H9 (cell line): ENCODE measurements around the gene MDH2. TPM values are rescaled to one million over a fixed set of nuclear protein-coding genes. Genes with fewer than 3 reads are reported as not detected.
A peak's percentile ranks its signal among the peaks of the same experiment; 100 is the strongest.

Experiments
- DNase-seq: peaks from one replicate; pipeline ENCODE4 v3.0.0-alpha.2; 2017
- H2AFZ ChIP-seq: one replicate; pipeline ENCODE4 v1.6.1; 2013; ENCODE audit warnings: mild to moderate bottlenecking, low read length, control low read depth, moderate library complexity
- H2AK5ac ChIP-seq: 2 replicates; pipeline ENCODE4 v1.6.1; 2013; ENCODE audit warnings: low read length, control low read depth, mixed read lengths; ENCODE audit not compliant: insufficient read length
- H2BK120ac ChIP-seq: one replicate; pipeline ENCODE4 v1.6.1; 2013; ENCODE audit warnings: low read depth, mild to moderate bottlenecking, low read length, control low read depth, inconsistent platforms; ENCODE audit not compliant: poor library complexity, severe bottlenecking
- H2BK12ac ChIP-seq: 2 replicates; pipeline ENCODE4 v1.6.1; 2013; ENCODE audit warnings: low read length, control low read depth, mixed read lengths, low read depth; ENCODE audit not compliant: insufficient read length
- H2BK15ac ChIP-seq: 2 replicates; pipeline ENCODE4 v1.6.1; 2013; ENCODE audit warnings: low read depth, low read length, control low read depth
- H2BK20ac ChIP-seq: one replicate; pipeline ENCODE4 v1.6.1; 2013; ENCODE audit warnings: low read depth, mild to moderate bottlenecking, low read length, control low read depth, inconsistent platforms; ENCODE audit not compliant: poor library complexity, severe bottlenecking
- H2BK5ac ChIP-seq: 2 replicates; pipeline ENCODE4 v1.6.1; 2013; ENCODE audit warnings: low read length, control low read depth, mixed read lengths; ENCODE audit not compliant: insufficient read length
- H3K14ac ChIP-seq: 2 replicates; pipeline ENCODE4 v1.6.1; 2013; ENCODE audit warnings: low read length, control low read depth; ENCODE audit not compliant: insufficient read depth
- H3K18ac ChIP-seq: 2 replicates; pipeline ENCODE4 v1.6.1; 2013; ENCODE audit warnings: low read depth, mild to moderate bottlenecking, mixed read lengths, low read length, control low read depth; ENCODE audit not compliant: insufficient read length
- H3K23ac ChIP-seq: 2 replicates; pipeline ENCODE4 v1.6.1; 2013; ENCODE audit warnings: low read length, control low read depth, mixed read lengths, low read depth; ENCODE audit not compliant: insufficient read length
- H3K23me2 ChIP-seq: 2 replicates; pipeline ENCODE4 v1.6.1; 2013; ENCODE audit warnings: low read depth, mild to moderate bottlenecking, mixed read lengths, low read length, control low read depth; ENCODE audit not compliant: insufficient read length, poor library complexity, severe bottlenecking
- H3K27ac ChIP-seq: 2 replicates; pipeline ENCODE4 v1.5.1; 2013; ENCODE audit warnings: low read length, control low read depth, mixed read lengths, low read depth; ENCODE audit not compliant: insufficient read length
- H3K27me3 ChIP-seq: 2 replicates; pipeline ENCODE4 v1.6.1; 2013; ENCODE audit warnings: low read length, control low read depth, inconsistent platforms; ENCODE audit not compliant: insufficient read depth
- H3K4ac ChIP-seq: 2 replicates; pipeline ENCODE4 v1.6.1; 2013; ENCODE audit warnings: low read depth, mild to moderate bottlenecking, control low read depth, inconsistent platforms, low read length, moderate library complexity
- H3K4me1 ChIP-seq: 2 replicates; pipeline ENCODE4 v1.6.1; 2013; ENCODE audit warnings: low read length, control low read depth, inconsistent platforms; ENCODE audit not compliant: insufficient read depth
- H3K4me2 ChIP-seq: 2 replicates; pipeline ENCODE4 v1.6.1; 2013; ENCODE audit warnings: low read length, control low read depth, mixed read lengths; ENCODE audit not compliant: insufficient read length, insufficient read depth
- H3K56ac ChIP-seq: 2 replicates; pipeline ENCODE4 v1.6.1; 2013; ENCODE audit warnings: low read depth, mild to moderate bottlenecking, mixed read lengths, low read length, control low read depth; ENCODE audit not compliant: insufficient read length
- H3K79me1 ChIP-seq: 2 replicates; pipeline ENCODE4 v1.6.1; 2013; ENCODE audit warnings: low read depth, mild to moderate bottlenecking, moderate library complexity, low read length, control low read depth, inconsistent platforms; ENCODE audit not compliant: insufficient read depth, poor library complexity, severe bottlenecking
- H3K79me2 ChIP-seq: 2 replicates; pipeline ENCODE4 v1.6.1; 2013; ENCODE audit warnings: low read length, control low read depth, inconsistent platforms; ENCODE audit not compliant: insufficient read depth
- H3K9ac ChIP-seq: 2 replicates; pipeline ENCODE4 v1.6.1; 2013; ENCODE audit warnings: low read length, control low read depth, mixed read lengths; ENCODE audit not compliant: insufficient read length; ENCODE audit errors: extremely low read depth
- H3K9me3 ChIP-seq: one replicate; pipeline ENCODE4 v1.6.1; 2013; ENCODE audit warnings: low read depth, low read length, inconsistent platforms; ENCODE audit not compliant: control insufficient read depth
- H3T11ph ChIP-seq: one replicate; pipeline ENCODE4 v1.6.1; 2013; ENCODE audit warnings: mild to moderate bottlenecking, low read length, control low read depth, inconsistent platforms
- H4K20me1 ChIP-seq: one replicate; pipeline ENCODE4 v1.6.1; 2013; ENCODE audit not compliant: control insufficient read depth, insufficient read length, insufficient read depth
- H4K5ac ChIP-seq: 2 replicates; pipeline ENCODE4 v1.6.1; 2013; ENCODE audit warnings: low read depth, mild to moderate bottlenecking, mixed read lengths, low read length, control low read depth; ENCODE audit not compliant: insufficient read length
- H4K8ac ChIP-seq: replicated peaks from 2 replicates; pipeline ENCODE4 v1.6.1; 2013; ENCODE audit warnings: low read length, control low read depth, mixed read lengths, low read depth; ENCODE audit not compliant: insufficient read length
- H4K91ac ChIP-seq: 2 replicates; pipeline ENCODE4 v1.6.1; 2013; ENCODE audit warnings: low read depth, mild to moderate bottlenecking, moderate library complexity, mixed read lengths, low read length, control low read depth; ENCODE audit not compliant: insufficient read length
- H3K27ac Mint-ChIP-seq, 3 experiments: 2 replicates in 2 of 3; 3 replicates in 1 of 3; pipeline ENCODE4 v1.8.0; 2020 to 2021; ENCODE audit warnings: mixed read lengths in 3 of 3, mild to moderate bottlenecking in 1 of 3, moderate library complexity in 1 of 3
- H3K27me3 Mint-ChIP-seq: 2 replicates; pipeline ENCODE4 v1.8.0; 2021; ENCODE audit warnings: low read depth, mild to moderate bottlenecking, moderate library complexity, mixed read lengths
- H3K36me3 Mint-ChIP-seq, 3 experiments: 2 replicates in 2 of 3; 3 replicates in 1 of 3; pipeline ENCODE4 v1.8.0; 2020 to 2021; ENCODE audit warnings: low read depth in 3 of 3, mixed read lengths in 3 of 3; ENCODE audit not compliant: insufficient read depth in 1 of 3
- H3K4me1 Mint-ChIP-seq, 2 experiments: 2 replicates each; pipeline ENCODE4 v1.8.0; 2020; ENCODE audit warnings: mixed read lengths in 2 of 2
- H3K4me3 Mint-ChIP-seq, 2 experiments: 2 replicates in 1 of 2; 3 replicates in 1 of 2; pipeline ENCODE4 v1.8.0; 2020 to 2021; ENCODE audit warnings: mild to moderate bottlenecking in 2 of 2, mixed read lengths in 2 of 2, moderate library complexity in 1 of 2
- H3K9me3 Mint-ChIP-seq, 2 experiments: 2 replicates in 1 of 2; 3 replicates in 1 of 2; pipeline ENCODE4 v1.8.0; 2020; ENCODE audit warnings: mild to moderate bottlenecking in 2 of 2, mixed read lengths in 2 of 2, moderate library complexity in 1 of 2
- CTCF ChIP-seq: fragments of 200-600 bp; sonication (generic); conservative IDR thresholded peaks from 3 replicates; pipeline ENCODE4 v1.8.0; 2021; ENCODE audit warnings: antibody characterized with exemption, mild to moderate bottlenecking
- WGBS: extraction: QIAGEN DNeasy Blood & Tissue Kit; methylation state at CpG from one replicate; pipeline ENCODE4 v1.1.7; 2013; ENCODE audit warnings: missing lambda C conversion rate, low lambda C conversion rate, mixed read lengths; ENCODE audit not compliant: insufficient read length; ENCODE audit errors: extremely low coverage; 5-methylcytosine and 5-hydroxymethylcytosine counted together
- total RNA-seq: library from RNA; stranded (reverse); gene quantifications from 2 replicates; pipeline ENCODE4 v1.2.1, GENCODE V29; 2021

MDH2 gene
- total RNA-seq, 1 experiment from 2014 or later: 260 TPM

GRCh38 chr7:76053461-76053860 lies 5.6 kb downstream of the MDH2 start:
- H3K27ac ChIP-seq: no peak overlapping the region
- no peaks in the 10 kb centered on the region for H3K27me3 ChIP-seq
- H3K18ac ChIP-seq: no peak overlapping the region
- no peak overlapping the region for H3K4ac ChIP-seq
- no peak overlapping the region for H4K91ac ChIP-seq
- H2AFZ ChIP-seq: no peak overlapping the region
- Mint-ChIP-seq H3K9me3 (no peaks in the 10 kb centered on the region; a peak in 1 of 5 replicates), H3K36me3 (peaks cover 38 to 55% (median 54%) of the 10 kb centered on the region in 3 experiments), H3K27ac (peak overlapping the region; percentile 28 to 92 (median 47); a peak in 3 of 7 replicates), H3K4me1 (peaks cover 13 to 20% of the 10 kb centered on the region in 2 experiments), H3K4me3 (peak overlapping the region in 1 of 2 experiments; percentile 50; a peak in 2 of 5 replicates), H3K27me3 (no peaks in the 10 kb centered on the region)
- no peak overlapping the region for H2BK12ac ChIP-seq
- H3K9me3 ChIP-seq: no peaks in the 10 kb centered on the region
- peaks cover 4% of the 10 kb centered on the region for H3K23me2 ChIP-seq
- no peak overlapping the region for H4K5ac ChIP-seq
- no peak overlapping the region for H2BK15ac ChIP-seq
- no peak overlapping the region for H3K56ac ChIP-seq
- no peak overlapping the region for H4K8ac ChIP-seq
- no peak overlapping the region for H3K14ac ChIP-seq
- no peak overlapping the region for H2BK5ac ChIP-seq
- no peak overlapping the region for H2BK20ac ChIP-seq
- TF ChIP-seq CTCF: no peak
- no CpG with 5 or more reads among the region's 6 CpGs for WGBS
- no peak overlapping the region for H3K4me2 ChIP-seq
- no peaks in the 10 kb centered on the region for H4K20me1 ChIP-seq
- no peak overlapping the region for H3T11ph ChIP-seq
- no peak overlapping the region for H3K9ac ChIP-seq
- peaks cover 9% of the 10 kb centered on the region for H3K79me1 ChIP-seq
- no peak for DNase-seq
- no peak overlapping the region for H2BK120ac ChIP-seq
- H3K79me2 ChIP-seq: peaks cover 30% of the 10 kb centered on the region; the same call in 1 of the 2 replicates
- H3K4me1 ChIP-seq: peaks cover 5% of the 10 kb centered on the region; the same call in 1 of the 2 replicates
- H3K23ac ChIP-seq: no peak overlapping the region
- H2AK5ac ChIP-seq: no peak overlapping the region
